Measurements from ENCODE around the gene HMCN2.

DNA sequence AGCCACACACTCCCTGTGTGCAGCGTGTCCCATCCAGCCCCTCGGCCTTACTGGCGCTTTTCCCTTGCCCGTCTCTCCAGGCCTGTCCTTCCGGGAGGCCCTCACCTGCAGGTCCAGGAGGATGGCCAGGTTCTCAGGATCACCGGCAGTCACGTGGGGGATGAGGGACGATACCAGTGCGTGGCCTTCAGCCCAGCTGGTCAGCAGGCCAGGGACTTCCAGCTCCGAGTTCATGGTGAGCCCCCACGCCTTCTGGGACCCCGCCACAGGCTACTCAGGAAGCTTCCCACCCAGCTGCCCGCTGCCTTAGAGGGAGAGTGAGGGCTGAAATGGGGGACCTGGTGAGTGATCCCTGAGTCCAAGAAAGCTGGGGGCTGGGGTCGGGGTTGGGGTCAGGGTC, 85.8 kb downstream of the HMCN2 start:
- TF ChIP-seq, protein P1, sequence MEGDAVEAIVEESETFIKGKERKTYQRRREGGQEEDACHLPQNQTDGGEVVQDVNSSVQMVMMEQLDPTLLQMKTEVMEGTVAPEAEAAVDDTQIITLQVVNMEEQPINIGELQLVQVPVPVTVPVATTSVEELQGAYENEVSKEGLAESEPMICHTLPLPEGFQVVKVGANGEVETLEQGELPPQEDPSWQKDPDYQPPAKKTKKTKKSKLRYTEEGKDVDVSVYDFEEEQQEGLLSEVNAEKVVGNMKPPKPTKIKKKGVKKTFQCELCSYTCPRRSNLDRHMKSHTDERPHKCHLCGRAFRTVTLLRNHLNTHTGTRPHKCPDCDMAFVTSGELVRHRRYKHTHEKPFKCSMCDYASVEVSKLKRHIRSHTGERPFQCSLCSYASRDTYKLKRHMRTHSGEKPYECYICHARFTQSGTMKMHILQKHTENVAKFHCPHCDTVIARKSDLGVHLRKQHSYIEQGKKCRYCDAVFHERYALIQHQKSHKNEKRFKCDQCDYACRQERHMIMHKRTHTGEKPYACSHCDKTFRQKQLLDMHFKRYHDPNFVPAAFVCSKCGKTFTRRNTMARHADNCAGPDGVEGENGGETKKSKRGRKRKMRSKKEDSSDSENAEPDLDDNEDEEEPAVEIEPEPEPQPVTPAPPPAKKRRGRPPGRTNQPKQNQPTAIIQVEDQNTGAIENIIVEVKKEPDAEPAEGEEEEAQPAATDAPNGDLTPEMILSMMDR (IDR thresholded peaks at IDR 0.05) = no peak
- TF ChIP-seq POLR2A (IDR thresholded peaks at IDR 0.05) = no peak

Measured in prostate gland (tissue), 2 donors.